Right renal pelvis (tissue), 4 donors: ENCODE measurements around the gene PDZD2. TPM values are rescaled to one million over a fixed set of nuclear protein-coding genes. Genes with fewer than 3 reads are reported as not detected.
"Not testable (repeated sequence)": the region's sequence is repeated elsewhere in the genome, so short reads cannot be mapped to it uniquely, and the experiment has no call there.

ENCODE experiments used
- DNase-seq, 4 donors: peaks; one replicate each; pipeline ENCODE4 v3.0.0-alpha.2; 2013; ENCODE audit warnings: low read depth in 4 of 4, low spot score in 3 of 4, missing footprints in 1 of 4
- polyA plus RNA-seq, 4 donors: library from polyadenylated mRNA; unstranded; fragments of 120-200 nt; gene quantifications; one replicate each; pipeline ENCODE4 v1.2.1, GENCODE V29; 2013; ENCODE audit not compliant: insufficient read length in 4 of 4

PDZD2 gene
- polyA plus RNA-seq, 4 donors, result 14.9 to 21.5 (median 19.9) TPM

GRCh38 chr5:31954091-31954490, 315.2 kb downstream of the PDZD2 start:
- no peak for DNase-seq

- no peak for DNase-seq
Measured at GRCh38 chr5:31957151-31957550, 318.2 kb downstream of the PDZD2 start.

- no peak for DNase-seq
Measured at GRCh38 chr5:31962351-31962751, 323.4 kb downstream of the PDZD2 start.

GRCh38 chr5:31962871-31963307, 324.0 kb downstream of the PDZD2 start:
- no peak for DNase-seq

- no peak for DNase-seq
Measured at GRCh38 chr5:31963358-31964006, 324.6 kb downstream of the PDZD2 start.

GRCh38 chr5:31964007-31964360, 325.1 kb downstream of the PDZD2 start:
- no peak for DNase-seq

- DNase-seq, result no peak
Measured at GRCh38 chr5:31965227-31965626, 326.3 kb downstream of the PDZD2 start.

GRCh38 chr5:31966936-31967335, 328.0 kb downstream of the PDZD2 start:
- DNase-seq, result no peak

GRCh38 chr5:31967461-31967860, 328.5 kb downstream of the PDZD2 start:
- DNase-seq, result no peak

- DNase-seq, result no peak
Measured at GRCh38 chr5:31972558-31972957, 333.6 kb downstream of the PDZD2 start.

- not testable (repeated sequence) for DNase-seq
Measured at GRCh38 chr5:31975189-31975612, 336.3 kb downstream of the PDZD2 start.

- DNase-seq, result no peak
Measured at GRCh38 chr5:31976169-31976568, 337.2 kb downstream of the PDZD2 start.

GRCh38 chr5:31981361-31981945, 342.5 kb downstream of the PDZD2 start:
- no peak for DNase-seq

GRCh38 chr5:31982027-31982426, 343.1 kb downstream of the PDZD2 start:
- DNase-seq, result no peak

- DNase-seq, result no peak
Measured at GRCh38 chr5:31982621-31983020, 343.7 kb downstream of the PDZD2 start.

GRCh38 chr5:31983851-31984250, 344.9 kb downstream of the PDZD2 start:
- no peak for DNase-seq

GRCh38 chr5:31984691-31985090, 345.8 kb downstream of the PDZD2 start:
- DNase-seq, result no peak

GRCh38 chr5:31986101-31986500, 347.2 kb downstream of the PDZD2 start:
- DNase-seq, result no peak

GRCh38 chr5:31987985-31988710, 349.2 kb downstream of the PDZD2 start:
- DNase-seq, result no peak

GRCh38 chr5:31990081-31990650, 351.2 kb downstream of the PDZD2 start:
- DNase-seq, result no peak

- DNase-seq, result no peak
Measured at GRCh38 chr5:31990701-31991110, 351.8 kb downstream of the PDZD2 start.

GRCh38 chr5:31992377-31992776, 353.4 kb downstream of the PDZD2 start:
- DNase-seq, result no peak
